A673 (cell line): ENCODE measurements around the gene PPP3CB.

ENCODE experiments used
- EZH2 ChIP-seq: fragments of 200-600 bp; sonication (generic); IDR thresholded peaks from 2 replicates; pipeline ENCODE4 v1.6.1; 2017; ENCODE audit warnings: borderline replicate concordance, low read depth, mild to moderate bottlenecking, mixed read lengths, antibody characterized with exemption, low read length; ENCODE audit not compliant: poor library complexity, severe bottlenecking
- TF ChIP-seq, protein P1 (sequence below): fragments of 300-800, 200-600 bp; sonication (generic); conservative IDR thresholded peaks from 2 replicates; pipeline ENCODE4 v1.5.1; 2017; ENCODE audit warnings: low read depth, mild to moderate bottlenecking, antibody characterized with exemption, low read length, moderate library complexity, mixed read lengths

DNA sequence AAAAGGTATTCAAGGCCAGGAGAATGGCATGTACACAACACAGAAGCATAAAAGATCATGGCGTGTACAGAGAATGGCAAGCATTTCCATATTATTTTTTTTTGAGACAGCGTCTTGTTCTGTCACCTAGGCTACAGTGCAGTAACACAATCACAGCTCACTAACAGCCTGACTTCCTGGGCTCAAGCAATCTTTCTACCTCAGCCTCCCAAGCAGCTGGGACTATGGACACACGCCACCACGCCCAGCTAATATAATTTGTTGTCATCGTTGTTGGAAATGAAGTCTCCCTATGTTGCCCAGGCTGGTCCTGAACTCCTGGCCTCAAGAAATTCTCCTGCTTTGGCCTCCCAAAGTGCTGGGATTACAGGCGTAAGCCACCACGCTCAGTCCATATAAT is 109.2 kb downstream of the PPP3CB start:
- TF ChIP-seq, protein P1, sequence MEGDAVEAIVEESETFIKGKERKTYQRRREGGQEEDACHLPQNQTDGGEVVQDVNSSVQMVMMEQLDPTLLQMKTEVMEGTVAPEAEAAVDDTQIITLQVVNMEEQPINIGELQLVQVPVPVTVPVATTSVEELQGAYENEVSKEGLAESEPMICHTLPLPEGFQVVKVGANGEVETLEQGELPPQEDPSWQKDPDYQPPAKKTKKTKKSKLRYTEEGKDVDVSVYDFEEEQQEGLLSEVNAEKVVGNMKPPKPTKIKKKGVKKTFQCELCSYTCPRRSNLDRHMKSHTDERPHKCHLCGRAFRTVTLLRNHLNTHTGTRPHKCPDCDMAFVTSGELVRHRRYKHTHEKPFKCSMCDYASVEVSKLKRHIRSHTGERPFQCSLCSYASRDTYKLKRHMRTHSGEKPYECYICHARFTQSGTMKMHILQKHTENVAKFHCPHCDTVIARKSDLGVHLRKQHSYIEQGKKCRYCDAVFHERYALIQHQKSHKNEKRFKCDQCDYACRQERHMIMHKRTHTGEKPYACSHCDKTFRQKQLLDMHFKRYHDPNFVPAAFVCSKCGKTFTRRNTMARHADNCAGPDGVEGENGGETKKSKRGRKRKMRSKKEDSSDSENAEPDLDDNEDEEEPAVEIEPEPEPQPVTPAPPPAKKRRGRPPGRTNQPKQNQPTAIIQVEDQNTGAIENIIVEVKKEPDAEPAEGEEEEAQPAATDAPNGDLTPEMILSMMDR = no peak
- no peak for TF ChIP-seq EZH2
